ENCODE data around the gene ADGRE2. TPM values are rescaled to one million over a fixed set of nuclear protein-coding genes. Genes with fewer than 3 reads are reported as not detected.

ADGRE2 gene
- total RNA-seq, 1 donor from 2014 or later: 0.93 TPM

DNA sequence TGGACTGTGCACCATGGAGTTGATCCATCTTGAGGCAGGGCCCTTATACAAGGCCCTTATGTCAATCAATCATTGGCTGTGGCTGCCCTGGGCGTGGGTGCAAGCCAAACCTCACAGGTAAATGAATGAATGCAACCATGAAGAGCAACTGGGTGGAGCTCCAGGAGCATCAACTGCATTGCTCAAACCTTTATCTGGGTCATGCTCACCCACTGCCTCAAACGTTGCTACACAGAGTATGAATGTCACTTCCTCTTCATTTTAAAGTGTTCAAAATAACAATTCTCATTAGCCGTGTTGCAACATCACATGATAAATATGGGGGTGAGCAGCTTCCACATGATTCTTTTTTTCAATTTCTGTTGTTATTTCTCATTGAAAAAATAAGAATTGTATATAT lies 94.9 kb downstream of the ADGRE2 start:
- ChIA-PET CTCF (interaction anchor here (0.7 to 11.0 kb wide), 4 partner anchors 8 to 127 kb away, joined by 3 to 510 read pairs (median 28); partner anchors contain the start of genes ADGRE3 and NDUFB7), POLR2A (interaction anchor here (1.2 to 8.4 kb wide), 4 partner anchors 9 to 110 kb away, joined by 3 to 208 read pairs (median 6); partner anchors contain the start of genes ADGRE3 and NDUFB7)
- H3K4me1 Mint-ChIP-seq: peaks cover 28% of the 10 kb centered on the region
- ATAC-seq (ENCODE audit: low read depth): peak; percentile 25
- intact Hi-C loops (cut with micrococcal nuclease): loop anchor here (1.0 kb wide), 1 partner anchor 9 kb away; the partner anchor contains the start of gene ADGRE3
- H3K27me3 Mint-ChIP-seq: no peaks in the 10 kb centered on the region
- no peak for DNase-seq
- no peak overlapping the region for H3K4me3 Mint-ChIP-seq
- no peaks in the 10 kb centered on the region for H3K9me3 Mint-ChIP-seq
- H3K27ac Mint-ChIP-seq: no peak overlapping the region
- H3K36me3 Mint-ChIP-seq (ENCODE audit: low read depth): no peaks in the 10 kb centered on the region
- TF ChIP-seq, protein P1, sequence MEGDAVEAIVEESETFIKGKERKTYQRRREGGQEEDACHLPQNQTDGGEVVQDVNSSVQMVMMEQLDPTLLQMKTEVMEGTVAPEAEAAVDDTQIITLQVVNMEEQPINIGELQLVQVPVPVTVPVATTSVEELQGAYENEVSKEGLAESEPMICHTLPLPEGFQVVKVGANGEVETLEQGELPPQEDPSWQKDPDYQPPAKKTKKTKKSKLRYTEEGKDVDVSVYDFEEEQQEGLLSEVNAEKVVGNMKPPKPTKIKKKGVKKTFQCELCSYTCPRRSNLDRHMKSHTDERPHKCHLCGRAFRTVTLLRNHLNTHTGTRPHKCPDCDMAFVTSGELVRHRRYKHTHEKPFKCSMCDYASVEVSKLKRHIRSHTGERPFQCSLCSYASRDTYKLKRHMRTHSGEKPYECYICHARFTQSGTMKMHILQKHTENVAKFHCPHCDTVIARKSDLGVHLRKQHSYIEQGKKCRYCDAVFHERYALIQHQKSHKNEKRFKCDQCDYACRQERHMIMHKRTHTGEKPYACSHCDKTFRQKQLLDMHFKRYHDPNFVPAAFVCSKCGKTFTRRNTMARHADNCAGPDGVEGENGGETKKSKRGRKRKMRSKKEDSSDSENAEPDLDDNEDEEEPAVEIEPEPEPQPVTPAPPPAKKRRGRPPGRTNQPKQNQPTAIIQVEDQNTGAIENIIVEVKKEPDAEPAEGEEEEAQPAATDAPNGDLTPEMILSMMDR (IDR thresholded peaks at IDR 0.05): no peak

Other genes with a start within 250 kb of the ADGRE2 start
- gene TECR, start 249.0 kb downstream of the ADGRE2 start, total RNA-seq: 55.3 and 58.6 TPM in 2 replicates
- gene NDUFB7, start 206.5 kb downstream of the ADGRE2 start, total RNA-seq: 108 and 129 TPM in 2 replicates
- gene CLEC17A, start 195.5 kb downstream of the ADGRE2 start, total RNA-seq: 111 and 123 TPM in 2 replicates
- not detected in 2 replicates for gene ADGRE3, start 103.7 kb downstream of the ADGRE2 start, total RNA-seq
- 24.0 and 26.2 TPM in 2 replicates for gene ZNF333, start 88.5 kb downstream of the ADGRE2 start, total RNA-seq
- gene OR7A5, start 56.6 kb upstream of the ADGRE2 start, total RNA-seq: not detected in 2 replicates
- not detected in 2 replicates for gene OR7C1, start 56.6 kb upstream of the ADGRE2 start, total RNA-seq
- gene OR7A10, start 70.4 kb upstream of the ADGRE2 start, total RNA-seq: not detected in 2 replicates
- gene OR7A17, start 107.6 kb upstream of the ADGRE2 start, total RNA-seq: not detected in 2 replicates
- not detected in 2 replicates for gene OR7C2, start 162.9 kb upstream of the ADGRE2 start, total RNA-seq
- not detected in 2 replicates for gene SLC1A6, start 201.3 kb upstream of the ADGRE2 start, total RNA-seq

All from activated B cell treated with CpG ODN at 0.5 μM for 24 hours (primary cell).